Tibial nerve (tissue), 4 donors: ENCODE measurements around the gene MAP3K19. TPM values are rescaled to one million over a fixed set of nuclear protein-coding genes. Genes with fewer than 3 reads are reported as not detected.
"Not testable (repeated sequence)": the region's sequence is repeated elsewhere in the genome, so short reads cannot be mapped to it uniquely, and the experiment has no call there.

Experiments used
- DNase-seq, 2 donors: peaks; one replicate each; pipeline ENCODE4 v3.0.0-alpha.2; 2019; ENCODE audit warnings: low spot score in 2 of 2
- H3K27ac ChIP-seq, 4 donors: fragments of 200-600 bp; sonication (generic) in 3 of 4; one replicate each; pipeline ENCODE4 v1.5.1; 2017 to 2019; ENCODE audit warnings: mild to moderate bottlenecking in 1 of 4
- H3K27me3 ChIP-seq, 2 donors: fragments of 200-600 bp; sonication (generic) in 1 of 2; one replicate each; pipeline versions ENCODE4 v1.5.1 to v1.6.0; 2017 to 2019
- H3K36me3 ChIP-seq, 3 donors: fragments of 200-600 bp; sonication (generic); one replicate each; pipeline ENCODE4 v1.5.1; 2018 to 2019
- H3K4me1 ChIP-seq, 4 donors: fragments of 200-600 bp; sonication (generic) in 3 of 4; one replicate each; pipeline ENCODE4 v1.5.1; 2017 to 2019
- H3K4me3 ChIP-seq, 4 donors: fragments of 200-600 bp; sonication (generic) in 3 of 4; one replicate each; pipeline ENCODE4 v1.5.1; 2017 to 2019; ENCODE audit warnings: mild to moderate bottlenecking in 1 of 4, moderate library complexity in 1 of 4
- H3K9me3 ChIP-seq, 4 donors: fragments of 200-600 bp; sonication (generic) in 3 of 4; one replicate each; pipeline ENCODE4 v1.5.1; 2017 to 2019
- CTCF ChIP-seq, 5 experiments: fragments of 200-600 bp in 3 of 5; fragments of 450-650 bp in 2 of 5; sonication (generic) in 3 of 5; IDR thresholded peaks; one replicate each; pipeline ENCODE4 v1.5.1; 2016 to 2019; ENCODE audit warnings: antibody characterized with exemption in 5 of 5, mild to moderate bottlenecking in 3 of 5, moderate library complexity in 2 of 5
- EP300 ChIP-seq, 2 donors: sonication (generic); formaldehyde crosslinking; IDR thresholded peaks; one replicate each; pipeline ENCODE4 v1.6.1; 2017; ENCODE audit warnings: antibody characterized with exemption in 2 of 2, mild to moderate bottlenecking in 1 of 2
- POLR2A ChIP-seq, 2 donors: fragments of 450-650 bp; IDR thresholded peaks; one replicate each; pipeline ENCODE4 v1.6.1; 2017; ENCODE audit warnings: antibody characterized with exemption in 2 of 2, mild to moderate bottlenecking in 2 of 2, moderate library complexity in 2 of 2
- WGBS, 2 donors: methylation state at CpG; one replicate each; pipeline ENCODE4 v1.1.5; 2018; 5-methylcytosine and 5-hydroxymethylcytosine counted together
- total RNA-seq, 4 donors: library from RNA; depleted of rRNA; stranded (reverse); fragments of >200 nt; gene quantifications; one replicate each; pipeline ENCODE4 v1.1.0, GENCODE V29; 2016

The MAP3K19 gene
- total RNA-seq, 4 donors from 2014 or later: not detected

- no peaks in the 10 kb centered on the region for H3K4me1 ChIP-seq
- no peaks in the 10 kb centered on the region for H3K27me3 ChIP-seq
- peaks cover 0 to 10% (median 0%) of the 10 kb centered on the region in 4 donors for H3K9me3 ChIP-seq
- peaks cover 0 to 54% (median 0%) of the 10 kb centered on the region in 3 donors for H3K36me3 ChIP-seq
- H3K4me3 ChIP-seq: no peak overlapping the region
- H3K27ac ChIP-seq: no peak overlapping the region
- DNase-seq: no peak
- TF ChIP-seq POLR2A (IDR thresholded peaks at IDR 0.05): no peak
- TF ChIP-seq EP300 (IDR thresholded peaks at IDR 0.05): no peak
- no peak for TF ChIP-seq CTCF (IDR thresholded peaks at IDR 0.05)
Measured at GRCh38 chr2:135093193-135093592, 45.9 kb upstream of the MAP3K19 start.

GRCh38 chr2:135091681-135092080 lies 44.4 kb upstream of the MAP3K19 start:
- Histone ChIP-seq H3K4me1 (no peaks in the 10 kb centered on the region), H3K27ac (no peak overlapping the region), H3K27me3 (no peaks in the 10 kb centered on the region), H3K9me3 (peaks cover 0 to 10% (median 0%) of the 10 kb centered on the region in 4 donors), H3K36me3 (peaks cover 0 to 44% (median 0%) of the 10 kb centered on the region in 3 donors), H3K4me3 (no peak overlapping the region)
- 94 to 95% methylated on average over 1 of the region's 1 CpG for WGBS, 2 donors
- DNase-seq: no peak
- TF ChIP-seq POLR2A (IDR thresholded peaks at IDR 0.05) (no peak), CTCF (IDR thresholded peaks at IDR 0.05) (no peak), EP300 (IDR thresholded peaks at IDR 0.05) (no peak)

- not testable (repeated sequence) for H3K4me3 ChIP-seq, H3K27ac ChIP-seq, H3K4me1 ChIP-seq, DNase-seq, H3K27me3 ChIP-seq
- 93 to 98% methylated on average over 4 of the region's 4 CpGs for WGBS, 2 donors
- peaks cover 0 to 10% (median 0%) of the 10 kb centered on the region in 4 donors for H3K9me3 ChIP-seq
- H3K36me3 ChIP-seq: peaks cover 0 to 24% (median 0%) of the 10 kb centered on the region in 3 donors
Measured at GRCh38 chr2:135089597-135089996, 42.4 kb upstream of the MAP3K19 start.

GRCh38 chr2:135086222-135086621 lies 39.0 kb upstream of the MAP3K19 start:
- DNase-seq: no peak
- no peak overlapping the region for H3K27ac ChIP-seq
- no peaks in the 10 kb centered on the region for H3K4me1 ChIP-seq
- H3K9me3 ChIP-seq: peaks cover 0 to 10% (median 0%) of the 10 kb centered on the region in 4 donors
- H3K36me3 ChIP-seq: peaks cover 0 to 23% (median 0%) of the 10 kb centered on the region in 3 donors
- no peaks in the 10 kb centered on the region for H3K27me3 ChIP-seq
- H3K4me3 ChIP-seq: no peak overlapping the region
- WGBS, 2 donors: 90 to 95% methylated on average over 2 of the region's 2 CpGs
- no peak for TF ChIP-seq EP300 (IDR thresholded peaks at IDR 0.05)

GRCh38 chr2:135078417-135078816 lies 31.2 kb upstream of the MAP3K19 start:
- TF ChIP-seq CTCF (IDR thresholded peaks at IDR 0.05): no peak
- TF ChIP-seq POLR2A (IDR thresholded peaks at IDR 0.05): no peak
- no peak for TF ChIP-seq EP300 (IDR thresholded peaks at IDR 0.05)
- Histone ChIP-seq H3K27me3 (no peaks in the 10 kb centered on the region), H3K4me3 (no peak overlapping the region), H3K4me1 (no peaks in the 10 kb centered on the region), H3K36me3 (peaks cover 0 to 33% (median 0%) of the 10 kb centered on the region in 3 donors), H3K9me3 (no peaks in the 10 kb centered on the region), H3K27ac (no peak overlapping the region)
- no peak for DNase-seq

GRCh38 chr2:135076556-135076955 lies 29.3 kb upstream of the MAP3K19 start:
- no peak overlapping the region for H3K4me3 ChIP-seq
- DNase-seq: no peak
- no peaks in the 10 kb centered on the region for H3K4me1 ChIP-seq
- no peak overlapping the region for H3K27ac ChIP-seq
- TF ChIP-seq CTCF (IDR thresholded peaks at IDR 0.05) (no peak), POLR2A (IDR thresholded peaks at IDR 0.05) (no peak), EP300 (IDR thresholded peaks at IDR 0.05) (no peak)
- 98% methylated on average over 2 of the region's 2 CpGs for WGBS, 2 donors
- H3K36me3 ChIP-seq: peaks cover 0 to 24% (median 0%) of the 10 kb centered on the region in 3 donors
- no peaks in the 10 kb centered on the region for H3K27me3 ChIP-seq
- H3K9me3 ChIP-seq: peaks cover 0 to 4% (median 0%) of the 10 kb centered on the region in 4 donors
